ENCODE data around the gene GFRA4. TPM values are rescaled to one million over a fixed set of nuclear protein-coding genes. Genes with fewer than 3 reads are reported as not detected.

Gene GFRA4
- total RNA-seq, 1 experiment from 2014 or later: not detected

GRCh38 chr20:3696745-3697587 is 33.8 kb upstream of the GFRA4 start:
- no peak for DNase-seq (ENCODE audit: low spot score)
- in situ Hi-C loops (cut with HindIII; ENCODE audit: low sequenced_read_pairs): no loop called here

- in situ Hi-C loops (cut with HindIII; ENCODE audit: low sequenced_read_pairs): no loop called here
- DNase-seq (ENCODE audit: low spot score): no peak
Measured at GRCh38 chr20:3696200-3696599, 33.0 kb upstream of the GFRA4 start.

- in situ Hi-C loops (cut with HindIII; ENCODE audit: low sequenced_read_pairs): no loop called here
- DNase-seq (ENCODE audit: low spot score): no peak
Measured at GRCh38 chr20:3694864-3695263, 31.7 kb upstream of the GFRA4 start.

GRCh38 chr20:3693376-3693775 is 30.2 kb upstream of the GFRA4 start:
- DNase-seq (ENCODE audit: low spot score): no peak
- in situ Hi-C loops (cut with HindIII; ENCODE audit: low sequenced_read_pairs): no loop called here

- no peak for DNase-seq (ENCODE audit: low spot score)
- in situ Hi-C loops (cut with HindIII; ENCODE audit: low sequenced_read_pairs): no loop called here
Measured at GRCh38 chr20:3692706-3693294, 29.6 kb upstream of the GFRA4 start.

- no peak for DNase-seq (ENCODE audit: low spot score)
- in situ Hi-C loops (cut with HindIII; ENCODE audit: low sequenced_read_pairs): no loop called here
Measured at GRCh38 chr20:3691897-3692296, 28.7 kb upstream of the GFRA4 start.

GRCh38 chr20:3691306-3691705 is 28.1 kb upstream of the GFRA4 start:
- DNase-seq (ENCODE audit: low spot score): no peak
- in situ Hi-C loops (cut with HindIII; ENCODE audit: low sequenced_read_pairs): no loop called here

- in situ Hi-C loops (cut with HindIII; ENCODE audit: low sequenced_read_pairs): no loop called here
- DNase-seq (ENCODE audit: low spot score): no peak
Measured at GRCh38 chr20:3690413-3690812, 27.2 kb upstream of the GFRA4 start.

- DNase-seq (ENCODE audit: low spot score): no peak
- in situ Hi-C loops (cut with HindIII; ENCODE audit: low sequenced_read_pairs): no loop called here
Measured at GRCh38 chr20:3689978-3690377, 26.8 kb upstream of the GFRA4 start.

- peak; percentile 25 for DNase-seq (ENCODE audit: low spot score)
- in situ Hi-C loops (cut with HindIII; ENCODE audit: low sequenced_read_pairs): no loop called here
Measured at GRCh38 chr20:3687655-3688054, 24.5 kb upstream of the GFRA4 start.

- peak; percentile 21 for DNase-seq (ENCODE audit: low spot score)
- in situ Hi-C loops (cut with HindIII; ENCODE audit: low sequenced_read_pairs): no loop called here
Measured at GRCh38 chr20:3686867-3687321, 23.7 kb upstream of the GFRA4 start.

- in situ Hi-C loops (cut with HindIII; ENCODE audit: low sequenced_read_pairs): no loop called here
- no peak for DNase-seq (ENCODE audit: low spot score)
Measured at GRCh38 chr20:3686421-3686820, 23.2 kb upstream of the GFRA4 start.

- in situ Hi-C loops (cut with HindIII; ENCODE audit: low sequenced_read_pairs): no loop called here
- no peak for DNase-seq (ENCODE audit: low spot score)
Measured at GRCh38 chr20:3685341-3685740, 22.1 kb upstream of the GFRA4 start.

GRCh38 chr20:3681931-3682781 is 19.0 kb upstream of the GFRA4 start, which contains the start of gene ADAM33:
TSS of gene ADAM33 (minus strand) at chr20:3682010. CDS start at chr20:3682004, 6 bp downstream.
- no peak for DNase-seq (ENCODE audit: low spot score)
- in situ Hi-C loops (cut with HindIII; ENCODE audit: low sequenced_read_pairs): no loop called here

GRCh38 chr20:3681352-3681930 is 18.2 kb upstream of the GFRA4 start:
- in situ Hi-C loops (cut with HindIII; ENCODE audit: low sequenced_read_pairs): no loop called here
- DNase-seq (ENCODE audit: low spot score): no peak

GRCh38 chr20:3680701-3681351 is 17.6 kb upstream of the GFRA4 start:
- no peak for DNase-seq (ENCODE audit: low spot score)

GRCh38 chr20:3679749-3680700 is 16.8 kb upstream of the GFRA4 start:
- in situ Hi-C loops (cut with HindIII; ENCODE audit: low sequenced_read_pairs): no loop called here
- no peak for DNase-seq (ENCODE audit: low spot score)

More at GRCh38 chr20:3680701-3681351, 17.6 kb upstream of the GFRA4 start:
- in situ Hi-C loops (cut with HindIII; ENCODE audit: low sequenced_read_pairs): no loop called here

Data from G401 (cell line).